ENCODE measurements around the gene HGFAC.
"Not testable (repeated sequence)": the region's sequence is repeated elsewhere in the genome, so short reads cannot be mapped to it uniquely, and the experiment has no call there.

Gene HGFAC

DNA sequence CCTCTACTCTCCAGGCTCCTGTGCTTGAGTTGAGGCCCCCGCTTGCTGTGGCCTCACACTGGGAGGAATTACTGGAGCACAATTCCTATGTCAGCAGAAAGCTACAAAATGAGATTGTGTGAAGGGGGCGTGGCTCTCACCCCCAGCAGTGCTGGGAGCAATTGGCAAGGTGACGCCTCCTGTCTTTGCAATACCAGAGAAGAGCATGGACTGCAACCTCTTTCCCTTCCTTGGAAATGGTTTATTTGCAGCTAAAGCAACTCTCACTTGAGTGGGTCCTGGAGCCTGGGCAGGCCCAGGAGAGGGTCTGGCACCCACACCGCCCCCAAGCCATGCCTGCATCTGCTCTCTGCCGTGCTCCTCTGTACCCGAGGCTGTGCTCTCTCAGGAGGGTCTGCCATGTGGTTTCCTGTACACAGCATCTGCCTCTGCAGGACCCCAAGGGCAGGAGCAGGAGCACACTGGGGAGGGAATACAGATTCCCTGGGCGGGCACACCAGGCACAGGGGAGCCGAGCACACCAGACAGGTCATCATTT is 32.9 kb upstream of the HGFAC start:
- no peak overlapping the region for H2AFZ ChIP-seq (ENCODE audit: low read depth, low read length)
- H2AK5ac ChIP-seq (ENCODE audit: low read length, severe bottlenecking), result no peak overlapping the region
- H3K27ac ChIP-seq (ENCODE audit: low read length, poor library complexity, severe bottlenecking), result no peak overlapping the region
- H2BK15ac ChIP-seq (ENCODE audit: low read depth, poor library complexity, severe bottlenecking), result no peak overlapping the region
- no peak overlapping the region for H3K4ac ChIP-seq (ENCODE audit: low read depth in 1 of 2, low read length in 2 of 2)
- no peak overlapping the region for H3K4me3 ChIP-seq (ENCODE audit: insufficient read depth in 1 of 2, low read depth in 1 of 2, low read length in 2 of 2)
- peaks cover 20% of the 10 kb centered on the region for H3K4me1 ChIP-seq (ENCODE audit: control insufficient read depth, insufficient read depth, low read depth, low read length)
- H4K8ac ChIP-seq (ENCODE audit: low read length), result no peak overlapping the region
- H2BK12ac ChIP-seq (ENCODE audit: low read length in 2 of 2), result no peak overlapping the region
- no peak overlapping the region for H3K18ac ChIP-seq (ENCODE audit: low read depth in 1 of 2, low read length in 2 of 2)
- no peaks in the 10 kb centered on the region for H3K27me3 ChIP-seq (ENCODE audit: control insufficient read depth in 1 of 2, insufficient read depth in 1 of 2, low read length in 2 of 2)
- peaks cover 12% of the 10 kb centered on the region for H3K9me3 ChIP-seq (ENCODE audit: control insufficient read depth, low read length)
- WGBS, result 83% methylated on average over 6 of the region's 8 CpGs
- H3K23ac ChIP-seq (ENCODE audit: low read length in 2 of 2), result no peak overlapping the region
- peaks cover 44% of the 10 kb centered on the region for H3K79me1 ChIP-seq (replicated peaks; ENCODE audit: low read length, poor library complexity, severe bottlenecking)
- no peak overlapping the region for H3K9ac ChIP-seq (ENCODE audit: low read length)
- no peak overlapping the region for H3K14ac ChIP-seq (ENCODE audit: low read length in 2 of 2)
- no peak for DNase-seq
- no peak overlapping the region for H2BK5ac ChIP-seq (ENCODE audit: low read depth, low read length, poor library complexity, severe bottlenecking)
- no peak overlapping the region for H2BK120ac ChIP-seq (ENCODE audit: low read depth, low read length)
- no peak overlapping the region for H4K91ac ChIP-seq (ENCODE audit: low read length)
- peaks cover 0 to 24% of the 10 kb centered on the region in 2 experiments for H3K36me3 ChIP-seq (ENCODE audit: control insufficient read depth in 1 of 2, insufficient read depth in 2 of 2, low read depth in 1 of 2, low read length in 2 of 2)
- no peak overlapping the region for H3K4me2 ChIP-seq (ENCODE audit: low read length, poor library complexity, severe bottlenecking)

DNA sequence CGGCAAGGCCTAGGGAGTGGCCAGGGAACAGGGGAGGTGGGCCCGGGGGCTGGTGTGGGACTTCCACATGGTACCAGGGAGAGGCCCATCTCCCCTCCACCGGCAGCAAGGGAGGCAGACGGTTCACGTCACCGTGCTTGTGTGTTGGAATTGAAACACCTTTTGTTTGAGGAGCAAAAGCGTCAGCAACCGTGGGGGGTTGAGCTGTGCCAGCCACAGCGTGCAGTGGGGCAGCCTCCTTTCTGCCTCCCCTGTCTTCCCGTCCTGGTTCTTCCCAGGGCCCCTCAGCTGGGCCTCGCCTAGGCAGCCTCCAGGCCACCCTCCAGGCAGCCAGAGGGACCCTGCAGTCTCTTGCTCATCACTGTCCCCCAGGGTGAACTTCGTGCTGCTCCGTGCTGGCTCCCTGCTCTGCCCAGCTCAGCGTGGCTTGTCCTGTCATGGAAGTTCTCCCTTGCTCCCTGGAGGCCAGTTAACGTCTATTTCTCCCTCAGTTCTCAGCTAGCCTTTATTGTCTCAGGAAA is 32.1 kb upstream of the HGFAC start:
- Histone ChIP-seq H3K27ac (ENCODE audit: low read length, poor library complexity, severe bottlenecking) (no peak overlapping the region), H3K9me3 (ENCODE audit: control insufficient read depth, low read length) (peaks cover 5% of the 10 kb centered on the region), H2BK15ac (ENCODE audit: low read depth, poor library complexity, severe bottlenecking) (no peak overlapping the region), H4K8ac (ENCODE audit: low read length) (no peak overlapping the region), H3K4me2 (ENCODE audit: low read length, poor library complexity, severe bottlenecking) (no peak overlapping the region), H2AK5ac (ENCODE audit: low read length, severe bottlenecking) (no peak overlapping the region), H2BK12ac (ENCODE audit: low read length in 2 of 2) (no peak overlapping the region), H3K4me1 (ENCODE audit: control insufficient read depth, insufficient read depth, low read depth, low read length) (peaks cover 21% of the 10 kb centered on the region), H3K23ac (ENCODE audit: low read length in 2 of 2) (no peak overlapping the region), H2AFZ (ENCODE audit: low read depth, low read length) (no peak overlapping the region), H3K36me3 (ENCODE audit: control insufficient read depth in 1 of 2, insufficient read depth in 2 of 2, low read depth in 1 of 2, low read length in 2 of 2) (peaks cover 0 to 25% of the 10 kb centered on the region in 2 experiments), H3K4ac (ENCODE audit: low read depth in 1 of 2, low read length in 2 of 2) (no peak overlapping the region), H2BK5ac (ENCODE audit: low read depth, low read length, poor library complexity, severe bottlenecking) (no peak overlapping the region), H3K9ac (ENCODE audit: low read length) (no peak overlapping the region), H2BK120ac (ENCODE audit: low read depth, low read length) (no peak overlapping the region), H3K4me3 (ENCODE audit: insufficient read depth in 1 of 2, low read depth in 1 of 2, low read length in 2 of 2) (no peak overlapping the region), H3K27me3 (ENCODE audit: control insufficient read depth in 1 of 2, insufficient read depth in 1 of 2, low read length in 2 of 2) (no peaks in the 10 kb centered on the region), H3K79me1 (replicated peaks; ENCODE audit: low read length, poor library complexity, severe bottlenecking) (peaks cover 41% of the 10 kb centered on the region), H3K14ac (ENCODE audit: low read length in 2 of 2) (no peak overlapping the region), H4K91ac (ENCODE audit: low read length) (no peak overlapping the region), H3K18ac (ENCODE audit: low read depth in 1 of 2, low read length in 2 of 2) (no peak overlapping the region)
- 90% methylated on average over 15 of the region's 15 CpGs for WGBS
- DNase-seq, result no peak

DNA sequence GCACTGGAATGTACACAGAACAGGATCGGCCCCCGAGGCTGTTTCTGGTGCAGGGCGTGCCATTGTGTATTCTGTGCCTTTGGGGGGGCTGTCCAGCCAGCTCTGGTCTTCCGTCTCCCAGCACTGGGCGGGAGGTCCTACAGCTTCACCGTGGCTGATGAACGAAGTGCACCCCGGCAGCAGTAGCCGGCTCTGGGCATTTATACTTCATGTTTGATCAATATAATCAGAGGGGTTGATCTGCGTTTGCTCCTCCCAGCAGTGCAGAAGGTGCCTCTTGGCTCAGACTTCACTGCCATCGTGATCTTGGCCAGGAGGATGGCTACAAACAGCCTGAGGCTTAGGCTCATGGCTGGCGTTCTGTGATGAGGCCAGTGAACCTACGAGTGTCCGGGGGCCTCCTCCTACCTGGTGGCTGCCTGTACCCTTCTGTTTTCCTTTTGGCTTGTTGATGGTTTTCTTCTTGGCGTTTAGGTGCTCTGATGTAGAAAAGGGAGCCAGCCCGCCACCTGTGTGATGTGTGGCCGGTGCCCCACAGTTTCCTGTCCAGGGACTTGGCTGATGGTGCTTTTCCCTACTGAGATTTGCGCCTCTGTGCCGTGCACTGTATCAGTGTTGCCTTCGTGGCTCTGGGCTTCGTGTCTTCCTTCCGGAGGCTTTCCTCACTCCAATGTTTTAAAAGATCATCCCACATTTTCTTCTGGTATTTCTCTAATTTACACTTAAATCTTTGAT is 31.2 kb upstream of the HGFAC start:
- peaks cover 28% of the 10 kb centered on the region for H3K4me1 ChIP-seq (ENCODE audit: control insufficient read depth, insufficient read depth, low read depth, low read length)
- WGBS, result 97% methylated on average over 20 of the region's 22 CpGs

DNA sequence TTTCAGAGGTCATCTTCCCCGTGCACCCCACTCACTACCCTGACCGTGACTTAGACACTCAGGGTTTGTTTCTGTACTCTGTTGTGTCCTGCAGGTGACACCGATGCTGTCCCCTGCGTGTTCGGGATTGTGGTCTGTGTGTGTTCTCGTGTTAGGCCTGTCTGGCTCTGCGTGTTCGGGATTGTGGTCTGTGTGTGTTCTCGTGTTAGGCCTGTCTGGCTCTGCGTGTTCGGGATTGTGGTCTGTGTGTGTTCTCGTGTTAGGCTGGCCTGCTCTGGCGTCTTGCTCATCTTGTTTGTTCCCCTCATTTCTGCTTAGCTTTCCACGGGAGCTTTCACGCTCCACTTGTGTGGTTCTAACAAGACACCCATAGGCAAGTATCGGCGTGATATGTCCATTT is 30.6 kb upstream of the HGFAC start:
- H2AK5ac ChIP-seq (ENCODE audit: low read length, severe bottlenecking); H3K4me2 ChIP-seq (ENCODE audit: low read length, poor library complexity, severe bottlenecking); H3K27me3 ChIP-seq (ENCODE audit: control insufficient read depth in 1 of 2, insufficient read depth in 1 of 2, low read length in 2 of 2); H2BK15ac ChIP-seq (ENCODE audit: low read depth, poor library complexity, severe bottlenecking); H3K4me3 ChIP-seq (ENCODE audit: insufficient read depth in 1 of 2, low read depth in 1 of 2, low read length in 2 of 2); H3K18ac ChIP-seq (ENCODE audit: low read depth in 1 of 2, low read length in 2 of 2); H2AFZ ChIP-seq (ENCODE audit: low read depth, low read length); DNase-seq; H3K9me3 ChIP-seq (ENCODE audit: control insufficient read depth, low read length); H2BK120ac ChIP-seq (ENCODE audit: low read depth, low read length); H2BK5ac ChIP-seq (ENCODE audit: low read depth, low read length, poor library complexity, severe bottlenecking); H4K91ac ChIP-seq (ENCODE audit: low read length); H3K23ac ChIP-seq (ENCODE audit: low read length in 2 of 2); H3K27ac ChIP-seq (ENCODE audit: low read length, poor library complexity, severe bottlenecking); H2BK12ac ChIP-seq (ENCODE audit: low read length in 2 of 2); H4K8ac ChIP-seq (ENCODE audit: low read length); H3K14ac ChIP-seq (ENCODE audit: low read length in 2 of 2); H3K9ac ChIP-seq (ENCODE audit: low read length); H3K4ac ChIP-seq (ENCODE audit: low read depth in 1 of 2, low read length in 2 of 2): not testable (repeated sequence)
- 97% methylated on average over 17 of the region's 17 CpGs for WGBS
- Histone ChIP-seq H3K36me3 (ENCODE audit: control insufficient read depth in 1 of 2, insufficient read depth in 2 of 2, low read depth in 1 of 2, low read length in 2 of 2) (peaks cover 4 to 34% of the 10 kb centered on the region in 2 experiments), H3K4me1 (ENCODE audit: control insufficient read depth, insufficient read depth, low read depth, low read length) (peaks cover 28% of the 10 kb centered on the region), H3K79me1 (replicated peaks; ENCODE audit: low read length, poor library complexity, severe bottlenecking) (peaks cover 37% of the 10 kb centered on the region)

More for the DNA sequence above, 31.2 kb upstream of the HGFAC start:
- H2AFZ ChIP-seq (ENCODE audit: low read depth, low read length), result no peak overlapping the region
- H2BK120ac ChIP-seq (ENCODE audit: low read depth, low read length), result no peak overlapping the region
- H3K23ac ChIP-seq (ENCODE audit: low read length in 2 of 2), result no peak overlapping the region
- no peaks in the 10 kb centered on the region for H3K9me3 ChIP-seq (ENCODE audit: control insufficient read depth, low read length)
- H3K36me3 ChIP-seq (ENCODE audit: control insufficient read depth in 1 of 2, insufficient read depth in 2 of 2, low read depth in 1 of 2, low read length in 2 of 2), result peaks cover 0 to 30% of the 10 kb centered on the region in 2 experiments
- no peak overlapping the region for H3K9ac ChIP-seq (ENCODE audit: low read length)
- no peak overlapping the region for H4K8ac ChIP-seq (ENCODE audit: low read length)
- H3K4me3 ChIP-seq (ENCODE audit: insufficient read depth in 1 of 2, low read depth in 1 of 2, low read length in 2 of 2), result no peak overlapping the region
- DNase-seq, result no peak
- H2AK5ac ChIP-seq (ENCODE audit: low read length, severe bottlenecking), result no peak overlapping the region
- no peak overlapping the region for H2BK15ac ChIP-seq (ENCODE audit: low read depth, poor library complexity, severe bottlenecking)
- no peak overlapping the region for H3K27ac ChIP-seq (ENCODE audit: low read length, poor library complexity, severe bottlenecking)
- H2BK5ac ChIP-seq (ENCODE audit: low read depth, low read length, poor library complexity, severe bottlenecking), result no peak overlapping the region
- H2BK12ac ChIP-seq (ENCODE audit: low read length in 2 of 2), result no peak overlapping the region
- H3K4me2 ChIP-seq (ENCODE audit: low read length, poor library complexity, severe bottlenecking), result no peak overlapping the region
- H3K18ac ChIP-seq (ENCODE audit: low read depth in 1 of 2, low read length in 2 of 2), result no peak overlapping the region
- no peak overlapping the region for H3K14ac ChIP-seq (ENCODE audit: low read length in 2 of 2)
- peaks cover 37% of the 10 kb centered on the region for H3K79me1 ChIP-seq (replicated peaks; ENCODE audit: low read length, poor library complexity, severe bottlenecking)
- H3K27me3 ChIP-seq (ENCODE audit: control insufficient read depth in 1 of 2, insufficient read depth in 1 of 2, low read length in 2 of 2), result no peaks in the 10 kb centered on the region
- no peak overlapping the region for H3K4ac ChIP-seq (ENCODE audit: low read depth in 1 of 2, low read length in 2 of 2)
- H4K91ac ChIP-seq (ENCODE audit: low read length), result no peak overlapping the region
